ENCODE measurements around the gene PDE6C.

The PDE6C gene

DNA sequence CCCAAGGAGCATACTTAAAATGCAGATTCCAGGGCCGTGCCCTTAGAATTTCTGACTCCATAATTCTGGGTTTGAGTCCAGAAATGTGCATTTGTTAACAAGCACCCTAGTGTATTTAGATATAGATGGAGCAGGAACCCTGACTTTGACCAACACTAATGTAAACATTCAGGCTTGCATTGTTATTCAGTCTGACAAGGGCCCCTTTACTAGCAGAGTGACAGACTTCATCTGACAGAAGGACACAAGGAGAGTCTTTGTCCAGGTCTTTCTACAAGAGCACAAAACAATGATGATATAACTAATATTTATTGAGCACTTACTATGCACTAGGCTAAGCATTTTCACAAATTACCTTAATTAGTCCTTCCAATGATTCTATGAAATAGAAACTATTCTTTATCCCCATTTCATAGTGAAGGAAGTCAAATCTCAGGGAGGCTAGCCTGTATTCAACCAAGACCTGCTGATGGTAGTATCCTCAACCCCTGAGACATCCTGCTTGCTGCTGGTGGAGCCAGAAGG, 15.2 kb upstream of the PDE6C start:
- ATAC-seq (ENCODE audit: low read depth) (no peak), DNase-seq (ENCODE audit: low spot score) (no peak)
- no peak overlapping the region for H3K27ac ChIP-seq (ENCODE audit: poor library complexity, severe bottlenecking)
- TF ChIP-seq, protein P1, sequence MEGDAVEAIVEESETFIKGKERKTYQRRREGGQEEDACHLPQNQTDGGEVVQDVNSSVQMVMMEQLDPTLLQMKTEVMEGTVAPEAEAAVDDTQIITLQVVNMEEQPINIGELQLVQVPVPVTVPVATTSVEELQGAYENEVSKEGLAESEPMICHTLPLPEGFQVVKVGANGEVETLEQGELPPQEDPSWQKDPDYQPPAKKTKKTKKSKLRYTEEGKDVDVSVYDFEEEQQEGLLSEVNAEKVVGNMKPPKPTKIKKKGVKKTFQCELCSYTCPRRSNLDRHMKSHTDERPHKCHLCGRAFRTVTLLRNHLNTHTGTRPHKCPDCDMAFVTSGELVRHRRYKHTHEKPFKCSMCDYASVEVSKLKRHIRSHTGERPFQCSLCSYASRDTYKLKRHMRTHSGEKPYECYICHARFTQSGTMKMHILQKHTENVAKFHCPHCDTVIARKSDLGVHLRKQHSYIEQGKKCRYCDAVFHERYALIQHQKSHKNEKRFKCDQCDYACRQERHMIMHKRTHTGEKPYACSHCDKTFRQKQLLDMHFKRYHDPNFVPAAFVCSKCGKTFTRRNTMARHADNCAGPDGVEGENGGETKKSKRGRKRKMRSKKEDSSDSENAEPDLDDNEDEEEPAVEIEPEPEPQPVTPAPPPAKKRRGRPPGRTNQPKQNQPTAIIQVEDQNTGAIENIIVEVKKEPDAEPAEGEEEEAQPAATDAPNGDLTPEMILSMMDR (IDR thresholded peaks at IDR 0.05; ENCODE audit: poor library complexity, severe bottlenecking), result no peak
- H3K9me3 ChIP-seq (ENCODE audit: severe bottlenecking), result no peaks in the 10 kb centered on the region
- no peaks in the 10 kb centered on the region for H3K4me1 ChIP-seq (ENCODE audit: insufficient read depth, poor library complexity, severe bottlenecking)
- peaks cover 11% of the 10 kb centered on the region for H3K27me3 ChIP-seq (ENCODE audit: insufficient read depth, poor library complexity, severe bottlenecking)
- H3K36me3 ChIP-seq (ENCODE audit: low read depth), result no peaks in the 10 kb centered on the region
- no peak overlapping the region for H3K4me3 ChIP-seq (ENCODE audit: severe bottlenecking)

DNA sequence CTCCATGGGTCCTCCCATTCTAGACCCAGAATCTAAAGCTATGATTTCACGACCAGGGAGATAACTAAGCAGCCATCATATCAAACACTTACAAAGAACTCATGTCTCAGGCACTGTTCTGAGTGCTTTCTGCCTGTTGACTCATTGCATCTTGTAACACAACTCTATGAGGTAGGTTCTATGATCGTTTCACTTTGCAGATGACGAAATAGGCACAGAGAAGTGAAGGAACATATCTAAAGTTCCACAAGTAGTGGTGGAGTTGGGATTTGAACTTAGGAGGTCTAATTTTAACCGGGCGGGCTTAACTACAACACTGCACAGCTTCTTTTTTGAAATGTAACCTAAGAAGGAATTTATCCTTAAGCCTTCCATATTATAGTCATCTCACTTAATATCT, 14.2 kb upstream of the PDE6C start:
- H3K27me3 ChIP-seq (ENCODE audit: insufficient read depth, poor library complexity, severe bottlenecking), result peaks cover 21% of the 10 kb centered on the region
- no peak overlapping the region for H3K4me3 ChIP-seq (ENCODE audit: severe bottlenecking)
- ATAC-seq (ENCODE audit: low read depth) (0 out of 3 replicates have a peak, but pooled peaks have one; percentile 24), DNase-seq (ENCODE audit: low spot score) (no peak)
- no peak overlapping the region for H3K27ac ChIP-seq (ENCODE audit: poor library complexity, severe bottlenecking)
- H3K9me3 ChIP-seq (ENCODE audit: severe bottlenecking), result no peaks in the 10 kb centered on the region
- TF ChIP-seq, protein P1 (IDR thresholded peaks at IDR 0.05; ENCODE audit: poor library complexity, severe bottlenecking), result no peak
- H3K4me1 ChIP-seq (ENCODE audit: insufficient read depth, poor library complexity, severe bottlenecking), result no peaks in the 10 kb centered on the region
- no peaks in the 10 kb centered on the region for H3K36me3 ChIP-seq (ENCODE audit: low read depth)

DNA sequence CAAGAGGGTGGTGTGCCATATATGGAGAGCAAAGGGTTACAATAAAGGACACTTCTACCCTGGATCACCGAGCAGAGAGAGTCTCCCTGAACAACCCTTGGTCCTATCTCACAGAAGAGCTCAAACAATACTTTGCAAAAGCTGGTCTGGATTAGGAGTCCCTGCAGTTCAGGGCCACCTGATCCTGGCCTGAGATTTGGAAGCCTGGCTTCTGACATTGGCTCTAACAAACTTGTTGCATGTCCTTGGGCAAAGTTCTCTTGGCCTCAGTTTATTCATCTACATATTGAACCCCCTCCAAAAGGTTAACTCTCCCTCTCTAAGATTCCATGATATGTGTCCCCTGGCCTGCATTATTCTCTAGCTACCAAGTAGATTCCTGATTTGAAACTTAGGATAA, 13.0 kb upstream of the PDE6C start:
- no peak overlapping the region for H3K27ac ChIP-seq (ENCODE audit: poor library complexity, severe bottlenecking)
- no peaks in the 10 kb centered on the region for H3K4me1 ChIP-seq (ENCODE audit: insufficient read depth, poor library complexity, severe bottlenecking)
- H3K9me3 ChIP-seq (ENCODE audit: severe bottlenecking), result no peaks in the 10 kb centered on the region
- no peak overlapping the region for H3K4me3 ChIP-seq (ENCODE audit: severe bottlenecking)
- TF ChIP-seq, protein P1 (IDR thresholded peaks at IDR 0.05; ENCODE audit: poor library complexity, severe bottlenecking), result no peak
- H3K27me3 ChIP-seq (ENCODE audit: insufficient read depth, poor library complexity, severe bottlenecking), result peaks cover 21% of the 10 kb centered on the region
- ATAC-seq (ENCODE audit: low read depth), result no peak
- no peaks in the 10 kb centered on the region for H3K36me3 ChIP-seq (ENCODE audit: low read depth)
- no peak for DNase-seq (ENCODE audit: low spot score)

DNA sequence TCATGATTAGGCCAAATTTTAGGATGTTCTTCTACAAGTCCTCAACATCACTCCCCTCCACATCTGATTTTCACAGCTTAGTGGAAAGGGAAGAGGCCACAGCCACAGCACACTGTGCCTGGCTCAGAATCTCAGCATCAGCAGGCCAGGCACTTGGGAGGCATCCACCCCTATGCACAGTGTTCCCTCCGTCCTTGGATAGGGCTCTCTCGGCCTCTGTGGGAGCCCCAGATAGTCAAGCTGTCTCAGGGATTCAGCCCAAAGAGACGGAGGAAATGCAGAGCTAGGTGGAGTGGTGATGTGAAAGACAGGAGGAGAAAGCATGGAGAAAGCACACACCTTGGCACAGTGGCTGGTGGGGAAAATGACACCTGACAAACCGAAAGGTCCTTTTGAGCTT, 12.6 kb upstream of the PDE6C start:
- Histone ChIP-seq H3K27ac (ENCODE audit: poor library complexity, severe bottlenecking) (no peak overlapping the region), H3K4me1 (ENCODE audit: insufficient read depth, poor library complexity, severe bottlenecking) (no peaks in the 10 kb centered on the region), H3K9me3 (ENCODE audit: severe bottlenecking) (no peaks in the 10 kb centered on the region), H3K36me3 (ENCODE audit: low read depth) (no peaks in the 10 kb centered on the region), H3K27me3 (ENCODE audit: insufficient read depth, poor library complexity, severe bottlenecking) (peaks cover 21% of the 10 kb centered on the region), H3K4me3 (ENCODE audit: severe bottlenecking) (no peak overlapping the region)
- TF ChIP-seq, protein P1 (IDR thresholded peaks at IDR 0.05; ENCODE audit: poor library complexity, severe bottlenecking), result no peak
- DNase-seq (ENCODE audit: low spot score), result no peak
- ATAC-seq (ENCODE audit: low read depth), result no peak

DNA sequence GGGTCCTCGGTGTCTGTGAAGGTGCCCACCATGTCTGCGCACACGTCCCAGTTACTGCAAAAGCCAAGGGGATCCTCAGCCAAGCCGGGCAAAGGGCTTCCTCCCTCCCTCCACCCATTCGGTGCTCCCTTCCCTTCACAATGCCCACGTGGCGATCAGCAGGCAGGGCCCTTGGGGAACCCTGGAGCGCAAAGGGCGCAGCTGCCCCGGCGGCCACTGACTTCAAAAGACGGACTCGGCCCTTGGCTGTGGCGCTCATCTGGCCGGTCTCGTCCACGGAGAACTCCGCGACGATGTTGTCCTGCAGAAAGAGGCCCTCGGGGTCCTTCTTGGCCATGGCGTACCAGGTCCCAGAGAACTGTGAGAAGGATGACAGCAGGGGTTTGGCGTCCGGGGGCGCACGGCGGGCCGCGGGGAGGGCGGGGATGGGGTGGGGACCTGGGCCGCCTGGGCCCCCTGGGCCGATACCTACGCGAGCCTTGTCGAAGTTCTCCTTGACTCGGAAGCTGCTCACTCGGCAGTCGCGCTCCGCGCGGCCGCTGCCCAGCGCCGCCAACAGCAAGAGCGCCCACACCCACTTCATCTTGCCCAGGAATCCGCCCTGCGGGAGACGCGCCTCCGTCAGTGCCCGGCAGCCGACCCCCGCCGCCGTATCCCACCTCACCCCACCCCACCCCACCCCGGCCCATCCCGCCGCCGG, 11.7 kb upstream of the PDE6C start:
- TF ChIP-seq, protein P1 (IDR thresholded peaks at IDR 0.05; ENCODE audit: poor library complexity, severe bottlenecking), result no peak
- Histone ChIP-seq H3K9me3 (ENCODE audit: severe bottlenecking) (no peaks in the 10 kb centered on the region), H3K4me3 (ENCODE audit: severe bottlenecking) (peak overlapping the region; percentile 23), H3K4me1 (ENCODE audit: insufficient read depth, poor library complexity, severe bottlenecking) (no peaks in the 10 kb centered on the region), H3K27ac (ENCODE audit: poor library complexity, severe bottlenecking) (no peak overlapping the region), H3K27me3 (ENCODE audit: insufficient read depth, poor library complexity, severe bottlenecking) (peaks cover 21% of the 10 kb centered on the region), H3K36me3 (ENCODE audit: low read depth) (no peaks in the 10 kb centered on the region)
- ATAC-seq (ENCODE audit: low read depth), result peak; percentile 57
- DNase-seq (ENCODE audit: low spot score), result no peak
